WTC11 (cell line): Measurements from ENCODE around the gene CACNG5. TPM values are rescaled to one million over a fixed set of nuclear protein-coding genes. Genes with fewer than 3 reads are reported as not detected.

ENCODE experiments used
- ATAC-seq: fragments of 200-7000 bp; cut with Tn5 transposase; 2 replicates; pipeline ENCODE4 v1.10.0; 2021; ENCODE audit warnings: mild to moderate bottlenecking, moderate library complexity
- CTCF ChIA-PET: fragments of 300-600 bp; sonication (Branson Sonifier 250); formaldehyde crosslinking; loops from one replicate; lab custom pipeline; 2021; ENCODE audit warnings: antibody characterized with exemption; lab: Charles Lee
- POLR2A ChIA-PET: fragments of 350-600 bp; sonication (Branson Sonifier 250); formaldehyde crosslinking; loops from one replicate; lab custom pipeline; 2021; ENCODE audit warnings: antibody characterized with exemption; lab: Charles Lee
- DNase-seq: peaks from one replicate; pipeline ENCODE4 v3.0.0; 2021; ENCODE audit warnings: low spot score
- H3K27ac Mint-ChIP-seq: 2 replicates; pipeline ENCODE4 v1.8.0; 2021; ENCODE audit warnings: mixed read lengths
- H3K27me3 Mint-ChIP-seq: 2 replicates; pipeline ENCODE4 v1.8.0; 2021; ENCODE audit warnings: low read depth, mild to moderate bottlenecking, moderate library complexity, mixed read lengths
- H3K36me3 Mint-ChIP-seq: 2 replicates; pipeline ENCODE4 v1.8.0; 2021; ENCODE audit warnings: mixed read lengths
- H3K4me1 Mint-ChIP-seq: 2 replicates; pipeline ENCODE4 v1.8.0; 2022; ENCODE audit warnings: mixed read lengths
- H3K4me3 Mint-ChIP-seq: 2 replicates; pipeline ENCODE4 v1.8.0; 2021; ENCODE audit warnings: mild to moderate bottlenecking, moderate library complexity, mixed read lengths
- H3K9me3 Mint-ChIP-seq: 2 replicates; pipeline ENCODE4 v1.8.0; 2021; ENCODE audit warnings: mixed read lengths
- CREB1 ChIP-seq: sonication (generic); formaldehyde crosslinking; IDR thresholded peaks from 2 replicates; pipeline ENCODE4 v1.8.0; 2023; ENCODE audit warnings: mild to moderate bottlenecking, missing genetic modification reagents
- ETV6 ChIP-seq: sonication (generic); formaldehyde crosslinking; IDR thresholded peaks from 2 replicates; pipeline ENCODE4 v1.8.1; 2022; ENCODE audit warnings: mild to moderate bottlenecking, missing genetic modification reagents
- GABPB1 ChIP-seq: sonication (generic); formaldehyde crosslinking; IDR thresholded peaks from 2 replicates; pipeline ENCODE4 v1.8.1; 2023; ENCODE audit warnings: mild to moderate bottlenecking, missing genetic modification reagents
- GRHL2 ChIP-seq: fragments of 250-450 bp; sonication (Bioruptor Pico); IDR thresholded peaks from 2 replicates; pipeline ENCODE4 v1.8.0; 2022; ENCODE audit warnings: mild to moderate bottlenecking, moderate library complexity; ENCODE audit not compliant: insufficient replicate concordance, severe bottlenecking
- NFE2L1 ChIP-seq: sonication (generic); formaldehyde crosslinking; IDR thresholded peaks from 2 replicates; pipeline ENCODE4 v1.8.1; 2023; ENCODE audit warnings: missing genetic modification reagents
- SMAD3 ChIP-seq: sonication (generic); formaldehyde crosslinking; IDR thresholded peaks from 2 replicates; pipeline ENCODE4 v1.8.0; 2022; ENCODE audit warnings: missing genetic modification reagents, mild to moderate bottlenecking, borderline replicate concordance
- TEAD4 ChIP-seq: sonication (generic); formaldehyde crosslinking; IDR thresholded peaks from 2 replicates; pipeline ENCODE4 v1.8.0; 2022; ENCODE audit warnings: mild to moderate bottlenecking, missing genetic modification reagents
- ZBTB21 ChIP-seq: sonication (generic); formaldehyde crosslinking; IDR thresholded peaks from 2 replicates; pipeline ENCODE4 v1.8.1; 2023; ENCODE audit warnings: mild to moderate bottlenecking, missing genetic modification reagents, borderline replicate concordance
- ZNF121 ChIP-seq: sonication (generic); formaldehyde crosslinking; IDR thresholded peaks from 2 replicates; pipeline ENCODE4 v1.8.0; 2023; ENCODE audit warnings: missing genetic modification reagents
- ZNF138 ChIP-seq: sonication (generic); formaldehyde crosslinking; conservative IDR thresholded peaks from 2 replicates; pipeline ENCODE4 v1.8.1; 2022; ENCODE audit warnings: mild to moderate bottlenecking, moderate library complexity, missing genetic modification reagents
- ZNF263 ChIP-seq: sonication (generic); formaldehyde crosslinking; IDR thresholded peaks from 2 replicates; pipeline ENCODE4 v1.8.1; 2022; ENCODE audit warnings: low read depth, mild to moderate bottlenecking, moderate library complexity, missing genetic modification reagents
- total RNA-seq: library from RNA; stranded (reverse); gene quantifications from 3 replicates; pipeline ENCODE4 v1.2.3, GENCODE V29; 2021
- TF ChIP-seq, protein P1 (sequence below): sonication (generic); formaldehyde crosslinking; IDR thresholded peaks from 2 replicates; pipeline ENCODE4 v1.8.1; 2022; ENCODE audit warnings: mild to moderate bottlenecking, moderate library complexity, missing genetic modification reagents
- TF ChIP-seq, protein P2 (sequence below): sonication (generic); formaldehyde crosslinking; conservative IDR thresholded peaks from 2 replicates; pipeline ENCODE4 v1.8.1; 2022; ENCODE audit warnings: mild to moderate bottlenecking, missing genetic modification reagents
- TF ChIP-seq, protein P3 (sequence below): sonication (generic); formaldehyde crosslinking; IDR thresholded peaks from 2 replicates; pipeline ENCODE4 v1.8.1; 2022; ENCODE audit warnings: missing genetic modification reagents, borderline replicate concordance
- TF ChIP-seq, protein P4 (sequence below): sonication (generic); formaldehyde crosslinking; IDR thresholded peaks from 2 replicates; pipeline ENCODE4 v1.8.1; 2022; ENCODE audit warnings: mild to moderate bottlenecking, missing genetic modification reagents, moderate library complexity, borderline replicate concordance
- TF ChIP-seq, protein P5 (sequence below): sonication (generic); formaldehyde crosslinking; IDR thresholded peaks from 2 replicates; pipeline ENCODE4 v1.8.1; 2022; ENCODE audit warnings: low read depth, missing genetic modification reagents, borderline replicate concordance
- TF ChIP-seq, protein P6 (sequence below): sonication (generic); formaldehyde crosslinking; IDR thresholded peaks from 2 replicates; pipeline ENCODE4 v1.8.1; 2023; ENCODE audit warnings: mild to moderate bottlenecking, missing genetic modification reagents, moderate library complexity
- TF ChIP-seq, protein P7 (sequence below): fragments of 250-450 bp; sonication (Bioruptor Pico); IDR thresholded peaks from 2 replicates; pipeline ENCODE4 v1.9.0; 2021; ENCODE audit warnings: moderate library complexity, mild to moderate bottlenecking, inconsistent platforms, borderline replicate concordance
- TF ChIP-seq, protein P8 (sequence below): sonication (generic); formaldehyde crosslinking; conservative IDR thresholded peaks from 2 replicates; pipeline ENCODE4 v1.8.1; 2023; ENCODE audit warnings: mild to moderate bottlenecking, low read depth, missing genetic modification reagents, moderate library complexity

The CACNG5 gene
- total RNA-seq, 1 experiment from 2014 or later = 1.9 TPM

DNA sequence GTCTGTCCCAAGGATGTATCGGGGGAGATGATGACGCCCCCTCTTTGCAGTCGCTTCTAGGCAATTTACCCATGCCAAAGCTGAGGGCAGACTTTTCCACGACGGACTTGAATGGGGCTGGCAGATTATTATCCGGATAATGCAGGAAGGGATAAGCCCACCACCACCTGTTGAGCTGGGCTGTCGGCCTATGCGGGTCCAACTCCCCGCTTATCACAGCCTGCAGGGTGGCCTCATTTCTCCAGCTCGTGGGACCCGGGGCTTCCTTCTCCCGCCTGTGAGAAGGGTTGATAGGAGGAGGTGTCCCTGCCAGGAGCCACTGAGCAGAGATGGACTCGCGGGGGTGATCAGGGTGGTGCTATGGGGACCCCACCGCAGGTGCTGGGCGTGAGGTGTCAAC lies 559 bp downstream of the CACNG5 start (continued):
- TF ChIP-seq, protein P1, sequence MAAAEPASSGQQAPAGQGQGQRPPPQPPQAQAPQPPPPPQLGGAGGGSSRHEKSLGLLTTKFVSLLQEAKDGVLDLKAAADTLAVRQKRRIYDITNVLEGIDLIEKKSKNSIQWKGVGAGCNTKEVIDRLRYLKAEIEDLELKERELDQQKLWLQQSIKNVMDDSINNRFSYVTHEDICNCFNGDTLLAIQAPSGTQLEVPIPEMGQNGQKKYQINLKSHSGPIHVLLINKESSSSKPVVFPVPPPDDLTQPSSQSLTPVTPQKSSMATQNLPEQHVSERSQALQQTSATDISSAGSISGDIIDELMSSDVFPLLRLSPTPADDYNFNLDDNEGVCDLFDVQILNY (CRISPR knock-in tag) = no peak
- TF ChIP-seq, protein P2, sequence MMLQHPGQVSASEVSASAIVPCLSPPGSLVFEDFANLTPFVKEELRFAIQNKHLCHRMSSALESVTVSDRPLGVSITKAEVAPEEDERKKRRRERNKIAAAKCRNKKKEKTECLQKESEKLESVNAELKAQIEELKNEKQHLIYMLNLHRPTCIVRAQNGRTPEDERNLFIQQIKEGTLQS (CRISPR knock-in tag) = no peak
- TF ChIP-seq TEAD4 = no peak
- TF ChIP-seq, protein P3, sequence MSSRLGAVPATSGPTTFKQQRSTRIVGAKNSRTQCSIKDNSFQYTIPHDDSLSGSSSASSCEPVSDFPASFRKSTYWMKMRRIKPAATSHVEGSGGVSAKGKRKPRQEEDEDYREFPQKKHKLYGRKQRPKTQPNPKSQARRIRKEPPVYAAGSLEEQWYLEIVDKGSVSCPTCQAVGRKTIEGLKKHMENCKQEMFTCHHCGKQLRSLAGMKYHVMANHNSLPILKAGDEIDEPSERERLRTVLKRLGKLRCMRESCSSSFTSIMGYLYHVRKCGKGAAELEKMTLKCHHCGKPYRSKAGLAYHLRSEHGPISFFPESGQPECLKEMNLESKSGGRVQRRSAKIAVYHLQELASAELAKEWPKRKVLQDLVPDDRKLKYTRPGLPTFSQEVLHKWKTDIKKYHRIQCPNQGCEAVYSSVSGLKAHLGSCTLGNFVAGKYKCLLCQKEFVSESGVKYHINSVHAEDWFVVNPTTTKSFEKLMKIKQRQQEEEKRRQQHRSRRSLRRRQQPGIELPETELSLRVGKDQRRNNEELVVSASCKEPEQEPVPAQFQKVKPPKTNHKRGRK (CRISPR knock-in tag) = no peak
- TF ChIP-seq, protein P4, sequence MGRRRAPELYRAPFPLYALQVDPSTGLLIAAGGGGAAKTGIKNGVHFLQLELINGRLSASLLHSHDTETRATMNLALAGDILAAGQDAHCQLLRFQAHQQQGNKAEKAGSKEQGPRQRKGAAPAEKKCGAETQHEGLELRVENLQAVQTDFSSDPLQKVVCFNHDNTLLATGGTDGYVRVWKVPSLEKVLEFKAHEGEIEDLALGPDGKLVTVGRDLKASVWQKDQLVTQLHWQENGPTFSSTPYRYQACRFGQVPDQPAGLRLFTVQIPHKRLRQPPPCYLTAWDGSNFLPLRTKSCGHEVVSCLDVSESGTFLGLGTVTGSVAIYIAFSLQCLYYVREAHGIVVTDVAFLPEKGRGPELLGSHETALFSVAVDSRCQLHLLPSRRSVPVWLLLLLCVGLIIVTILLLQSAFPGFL (CRISPR knock-in tag) = no peak

DNA sequence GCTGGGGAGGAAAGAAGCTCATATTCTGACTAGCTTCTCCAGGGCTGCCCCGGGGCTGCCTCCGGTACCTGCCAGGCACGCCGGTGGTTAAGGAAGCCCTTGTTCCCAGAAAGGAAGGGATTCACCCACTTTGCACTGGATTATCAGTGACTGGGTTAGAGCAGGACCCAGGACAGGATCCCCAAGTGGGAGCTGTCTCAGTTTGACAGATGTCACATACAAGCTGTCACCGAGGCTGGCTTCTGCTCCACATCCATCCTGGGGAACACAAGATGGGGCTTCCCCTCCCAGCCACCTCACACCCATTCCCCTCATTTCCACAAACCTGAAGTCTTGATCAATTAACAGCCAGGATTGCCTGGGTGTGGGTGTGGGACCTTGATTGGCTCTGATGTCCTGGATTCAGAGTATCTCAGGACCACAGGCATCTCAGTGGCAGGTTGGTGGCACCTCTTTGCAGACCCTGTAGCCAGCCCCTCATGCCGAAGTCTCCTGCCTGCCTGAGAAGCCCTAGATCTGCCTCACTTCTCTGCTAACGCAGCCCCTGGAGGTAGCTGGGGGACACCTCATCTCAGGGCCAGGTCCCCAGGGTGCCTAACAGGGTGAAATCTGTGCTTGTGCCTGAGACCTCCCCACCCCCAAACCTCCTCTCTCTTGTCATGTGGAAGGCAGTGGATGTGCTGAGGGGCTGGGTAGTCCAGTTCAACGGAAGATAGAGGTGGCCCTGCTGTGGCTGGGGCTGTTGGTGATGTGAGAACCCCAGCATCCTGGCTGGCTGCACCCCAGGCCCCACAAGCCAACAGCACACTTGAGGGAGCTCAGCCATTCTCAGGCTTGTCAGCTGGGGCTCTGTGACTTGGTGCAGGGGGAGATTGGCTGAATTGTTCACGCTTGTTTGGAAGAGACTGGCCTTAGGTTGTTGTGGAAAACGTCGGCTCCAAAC lies 1.4 kb downstream of the CACNG5 start:
- H3K36me3 Mint-ChIP-seq = no peaks in the 10 kb centered on the region
- peaks cover 33% of the 10 kb centered on the region for H3K27me3 Mint-ChIP-seq
- POLR2A ChIA-PET = no interaction called here
- H3K4me3 Mint-ChIP-seq = peak overlapping the region; percentile 55
- DNase-seq = no peak
- no peak overlapping the region for H3K27ac Mint-ChIP-seq
- H3K4me1 Mint-ChIP-seq = peaks cover 1% of the 10 kb centered on the region; the same call in 1 of the 2 replicates
- CTCF ChIA-PET = interaction anchor here (1.4 to 2.7 kb wide), 3 partner anchors 19 to 108 kb away, joined by 5 to 11 read pairs (median 6); no protein-coding TSS in a partner anchor
- H3K9me3 Mint-ChIP-seq = no peaks in the 10 kb centered on the region
- ATAC-seq = no peak
- TF ChIP-seq SMAD3 (CRISPR knock-in tag) = no peak
- TF ChIP-seq ZNF263 (CRISPR knock-in tag) = no peak
- TF ChIP-seq ZBTB21 (CRISPR knock-in tag) = no peak
- TF ChIP-seq ZNF138 (CRISPR knock-in tag) = no peak
- TF ChIP-seq, protein P5, sequence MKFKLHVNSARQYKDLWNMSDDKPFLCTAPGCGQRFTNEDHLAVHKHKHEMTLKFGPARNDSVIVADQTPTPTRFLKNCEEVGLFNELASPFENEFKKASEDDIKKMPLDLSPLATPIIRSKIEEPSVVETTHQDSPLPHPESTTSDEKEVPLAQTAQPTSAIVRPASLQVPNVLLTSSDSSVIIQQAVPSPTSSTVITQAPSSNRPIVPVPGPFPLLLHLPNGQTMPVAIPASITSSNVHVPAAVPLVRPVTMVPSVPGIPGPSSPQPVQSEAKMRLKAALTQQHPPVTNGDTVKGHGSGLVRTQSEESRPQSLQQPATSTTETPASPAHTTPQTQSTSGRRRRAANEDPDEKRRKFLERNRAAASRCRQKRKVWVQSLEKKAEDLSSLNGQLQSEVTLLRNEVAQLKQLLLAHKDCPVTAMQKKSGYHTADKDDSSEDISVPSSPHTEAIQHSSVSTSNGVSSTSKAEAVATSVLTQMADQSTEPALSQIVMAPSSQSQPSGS (CRISPR knock-in tag) = no peak
- TF ChIP-seq, protein P6, sequence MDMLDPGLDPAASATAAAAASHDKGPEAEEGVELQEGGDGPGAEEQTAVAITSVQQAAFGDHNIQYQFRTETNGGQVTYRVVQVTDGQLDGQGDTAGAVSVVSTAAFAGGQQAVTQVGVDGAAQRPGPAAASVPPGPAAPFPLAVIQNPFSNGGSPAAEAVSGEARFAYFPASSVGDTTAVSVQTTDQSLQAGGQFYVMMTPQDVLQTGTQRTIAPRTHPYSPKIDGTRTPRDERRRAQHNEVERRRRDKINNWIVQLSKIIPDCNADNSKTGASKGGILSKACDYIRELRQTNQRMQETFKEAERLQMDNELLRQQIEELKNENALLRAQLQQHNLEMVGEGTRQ (CRISPR knock-in tag) = no peak
- no peak for TF ChIP-seq NFE2L1 (CRISPR knock-in tag)
- TF ChIP-seq GABPB1 (CRISPR knock-in tag) = no peak
- no peak for TF ChIP-seq GRHL2 (CRISPR knock-in tag)
- TF ChIP-seq, protein P3 (CRISPR knock-in tag) = no peak
- TF ChIP-seq, protein P7, sequence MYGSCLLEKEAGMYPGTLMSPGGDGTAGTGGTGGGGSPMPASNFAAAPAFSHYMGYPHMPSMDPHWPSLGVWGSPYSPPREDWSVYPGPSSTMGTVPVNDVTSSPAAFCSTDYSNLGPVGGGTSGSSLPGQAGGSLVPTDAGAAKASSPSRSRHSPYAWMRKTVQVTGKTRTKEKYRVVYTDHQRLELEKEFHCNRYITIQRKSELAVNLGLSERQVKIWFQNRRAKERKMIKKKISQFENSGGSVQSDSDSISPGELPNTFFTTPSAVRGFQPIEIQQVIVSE (CRISPR knock-in tag) = no peak
- TF ChIP-seq ETV6 (CRISPR knock-in tag) = no peak
- TF ChIP-seq, protein P8, sequence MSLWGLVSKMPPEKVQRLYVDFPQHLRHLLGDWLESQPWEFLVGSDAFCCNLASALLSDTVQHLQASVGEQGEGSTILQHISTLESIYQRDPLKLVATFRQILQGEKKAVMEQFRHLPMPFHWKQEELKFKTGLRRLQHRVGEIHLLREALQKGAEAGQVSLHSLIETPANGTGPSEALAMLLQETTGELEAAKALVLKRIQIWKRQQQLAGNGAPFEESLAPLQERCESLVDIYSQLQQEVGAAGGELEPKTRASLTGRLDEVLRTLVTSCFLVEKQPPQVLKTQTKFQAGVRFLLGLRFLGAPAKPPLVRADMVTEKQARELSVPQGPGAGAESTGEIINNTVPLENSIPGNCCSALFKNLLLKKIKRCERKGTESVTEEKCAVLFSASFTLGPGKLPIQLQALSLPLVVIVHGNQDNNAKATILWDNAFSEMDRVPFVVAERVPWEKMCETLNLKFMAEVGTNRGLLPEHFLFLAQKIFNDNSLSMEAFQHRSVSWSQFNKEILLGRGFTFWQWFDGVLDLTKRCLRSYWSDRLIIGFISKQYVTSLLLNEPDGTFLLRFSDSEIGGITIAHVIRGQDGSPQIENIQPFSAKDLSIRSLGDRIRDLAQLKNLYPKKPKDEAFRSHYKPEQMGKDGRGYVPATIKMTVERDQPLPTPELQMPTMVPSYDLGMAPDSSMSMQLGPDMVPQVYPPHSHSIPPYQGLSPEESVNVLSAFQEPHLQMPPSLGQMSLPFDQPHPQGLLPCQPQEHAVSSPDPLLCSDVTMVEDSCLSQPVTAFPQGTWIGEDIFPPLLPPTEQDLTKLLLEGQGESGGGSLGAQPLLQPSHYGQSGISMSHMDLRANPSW (CRISPR knock-in tag) = no peak
- TF ChIP-seq CREB1 = no peak
- no peak for TF ChIP-seq ZNF121
